Measurements from ENCODE around the gene KIF18B. TPM values are rescaled to one million over a fixed set of nuclear protein-coding genes. Genes with fewer than 3 reads are reported as not detected.

Gene KIF18B
- total RNA-seq, 1 experiment from 2014 or later = 54.3 TPM

DNA sequence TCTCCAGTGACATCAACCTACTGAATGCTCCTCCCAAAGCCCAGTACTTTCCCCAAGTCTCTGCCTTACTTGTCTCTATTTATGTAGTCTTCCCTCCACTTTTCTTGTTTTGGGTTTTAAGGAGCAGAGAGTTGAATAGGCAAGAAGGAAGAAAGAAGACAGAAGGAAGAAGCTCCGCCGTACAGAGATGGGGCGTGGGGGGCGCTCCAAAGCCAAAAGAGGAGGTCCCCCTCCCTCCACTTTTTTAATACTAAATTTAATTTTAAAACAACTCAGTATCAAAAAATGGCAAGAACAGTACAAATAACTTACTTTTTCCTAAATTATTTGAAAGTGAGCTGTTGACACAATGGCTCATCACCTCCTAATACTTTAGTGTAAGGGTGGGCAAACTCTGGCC, 52.9 kb downstream of the KIF18B start:
- Histone ChIP-seq H3K27me3 (replicated peaks; ENCODE audit: insufficient read depth, low read depth, low read length, poor library complexity) (no peaks in the 10 kb centered on the region), H3K4me1 (ENCODE audit: insufficient read depth, low read length, poor library complexity, severe bottlenecking) (no peaks in the 10 kb centered on the region), H3K4me3 (ENCODE audit: low read depth, low read length, poor library complexity, severe bottlenecking) (no peak overlapping the region), H3K27ac (ENCODE audit: low read depth, low read length, poor library complexity, severe bottlenecking) (no peak overlapping the region), H3K9me3 (ENCODE audit: low read depth, low read length, poor library complexity, severe bottlenecking) (no peaks in the 10 kb centered on the region), H3K36me3 (ENCODE audit: insufficient read depth, low read length, poor library complexity, severe bottlenecking) (peaks cover 5% of the 10 kb centered on the region)
- DNase-seq (ENCODE audit: low spot score) = no peak
- ChIA-PET CTCF (no interaction called here), POLR2A (ENCODE audit: low non-redundant PET) (interaction anchor here (0.7 kb wide), 1 partner anchor 336 kb away, joined by 12 read pairs; no protein-coding TSS in a partner anchor)
- TF ChIP-seq EZH2 (IDR thresholded peaks at IDR 0.05; ENCODE audit: borderline replicate concordance, low read depth, low read length, poor library complexity, severe bottlenecking) = no peak
- TF ChIP-seq, protein P1, sequence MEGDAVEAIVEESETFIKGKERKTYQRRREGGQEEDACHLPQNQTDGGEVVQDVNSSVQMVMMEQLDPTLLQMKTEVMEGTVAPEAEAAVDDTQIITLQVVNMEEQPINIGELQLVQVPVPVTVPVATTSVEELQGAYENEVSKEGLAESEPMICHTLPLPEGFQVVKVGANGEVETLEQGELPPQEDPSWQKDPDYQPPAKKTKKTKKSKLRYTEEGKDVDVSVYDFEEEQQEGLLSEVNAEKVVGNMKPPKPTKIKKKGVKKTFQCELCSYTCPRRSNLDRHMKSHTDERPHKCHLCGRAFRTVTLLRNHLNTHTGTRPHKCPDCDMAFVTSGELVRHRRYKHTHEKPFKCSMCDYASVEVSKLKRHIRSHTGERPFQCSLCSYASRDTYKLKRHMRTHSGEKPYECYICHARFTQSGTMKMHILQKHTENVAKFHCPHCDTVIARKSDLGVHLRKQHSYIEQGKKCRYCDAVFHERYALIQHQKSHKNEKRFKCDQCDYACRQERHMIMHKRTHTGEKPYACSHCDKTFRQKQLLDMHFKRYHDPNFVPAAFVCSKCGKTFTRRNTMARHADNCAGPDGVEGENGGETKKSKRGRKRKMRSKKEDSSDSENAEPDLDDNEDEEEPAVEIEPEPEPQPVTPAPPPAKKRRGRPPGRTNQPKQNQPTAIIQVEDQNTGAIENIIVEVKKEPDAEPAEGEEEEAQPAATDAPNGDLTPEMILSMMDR (conservative IDR thresholded peaks at IDR 0.05; ENCODE audit: low read depth, low read length) = peak; percentile 43
- intact Hi-C loops (cut with micrococcal nuclease; ENCODE audit: unreplicated experiment) = no loop called here
- no TSS peak for BruUV-seq (replicated peaks)

DNA sequence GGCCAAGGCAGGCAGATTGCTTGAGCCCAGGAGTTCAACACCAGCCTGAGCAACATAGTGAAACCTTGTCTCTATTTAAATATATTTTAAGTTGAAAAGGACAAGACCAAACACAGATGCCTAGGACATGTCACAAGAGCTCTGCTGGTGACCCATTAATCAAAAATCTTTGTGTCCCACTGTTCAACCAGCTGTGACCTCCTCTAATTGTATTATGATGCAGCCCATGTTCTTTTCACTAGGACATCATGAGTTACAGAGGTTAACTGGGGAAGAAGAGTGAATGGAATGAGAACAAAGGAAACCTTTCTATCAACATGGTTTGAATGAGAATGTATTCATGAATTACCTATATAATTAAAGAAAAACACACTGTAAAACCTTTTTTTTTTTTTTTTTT, 55.3 kb downstream of the KIF18B start:
- Histone ChIP-seq H3K4me3 (ENCODE audit: low read depth, low read length, poor library complexity, severe bottlenecking) (no peak overlapping the region), H3K9me3 (ENCODE audit: low read depth, low read length, poor library complexity, severe bottlenecking) (no peaks in the 10 kb centered on the region), H3K4me1 (ENCODE audit: insufficient read depth, low read length, poor library complexity, severe bottlenecking) (no peaks in the 10 kb centered on the region), H3K27ac (ENCODE audit: low read depth, low read length, poor library complexity, severe bottlenecking) (no peak overlapping the region), H3K27me3 (replicated peaks; ENCODE audit: insufficient read depth, low read depth, low read length, poor library complexity) (no peaks in the 10 kb centered on the region), H3K36me3 (ENCODE audit: insufficient read depth, low read length, poor library complexity, severe bottlenecking) (peaks cover 5% of the 10 kb centered on the region)
- ChIA-PET CTCF (no interaction called here), POLR2A (ENCODE audit: low non-redundant PET) (no interaction called here)
- TF ChIP-seq, protein P1 (conservative IDR thresholded peaks at IDR 0.05; ENCODE audit: low read depth, low read length) = no peak
- TF ChIP-seq EZH2 (IDR thresholded peaks at IDR 0.05; ENCODE audit: borderline replicate concordance, low read depth, low read length, poor library complexity, severe bottlenecking) = no peak
- DNase-seq (ENCODE audit: low spot score) = no peak
- intact Hi-C loops (cut with micrococcal nuclease; ENCODE audit: unreplicated experiment) = no loop called here
- no TSS peak for BruUV-seq (replicated peaks)

DNA sequence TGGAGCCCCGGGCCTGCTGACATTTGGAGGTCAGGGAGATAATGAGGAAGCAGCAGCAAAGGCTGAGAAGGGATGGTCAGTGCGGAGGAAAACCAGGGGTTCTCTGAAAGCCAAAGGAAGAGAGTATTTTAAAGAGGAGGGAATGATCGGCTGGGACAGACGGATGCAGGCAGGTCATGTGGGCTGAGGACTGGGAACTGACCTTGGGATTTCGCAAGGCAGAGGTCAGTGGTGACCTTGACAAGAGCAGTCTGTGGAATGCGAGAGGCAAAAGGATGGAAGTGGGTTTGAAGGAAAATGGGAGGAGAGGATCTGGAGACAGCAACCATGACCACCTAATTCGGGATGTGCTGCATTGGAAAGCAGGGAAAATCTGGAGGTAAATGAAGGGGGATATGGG, 58.6 kb downstream of the KIF18B start:
- BruUV-seq (replicated peaks) = no TSS peak
- H3K27ac ChIP-seq (ENCODE audit: low read depth, low read length, poor library complexity, severe bottlenecking) = no peak overlapping the region
- H3K4me3 ChIP-seq (ENCODE audit: low read depth, low read length, poor library complexity, severe bottlenecking) = no peak overlapping the region
- ChIA-PET CTCF (no interaction called here), POLR2A (ENCODE audit: low non-redundant PET) (no interaction called here)
- no peaks in the 10 kb centered on the region for H3K27me3 ChIP-seq (replicated peaks; ENCODE audit: insufficient read depth, low read depth, low read length, poor library complexity)
- H3K4me1 ChIP-seq (ENCODE audit: insufficient read depth, low read length, poor library complexity, severe bottlenecking) = no peaks in the 10 kb centered on the region
- no peak for DNase-seq (ENCODE audit: low spot score)
- peaks cover 9% of the 10 kb centered on the region for H3K36me3 ChIP-seq (ENCODE audit: insufficient read depth, low read length, poor library complexity, severe bottlenecking)
- TF ChIP-seq, protein P1 (conservative IDR thresholded peaks at IDR 0.05; ENCODE audit: low read depth, low read length) = no peak
- no peak for TF ChIP-seq EZH2 (IDR thresholded peaks at IDR 0.05; ENCODE audit: borderline replicate concordance, low read depth, low read length, poor library complexity, severe bottlenecking)
- H3K9me3 ChIP-seq (ENCODE audit: low read depth, low read length, poor library complexity, severe bottlenecking) = no peaks in the 10 kb centered on the region
- intact Hi-C loops (cut with micrococcal nuclease; ENCODE audit: unreplicated experiment) = no loop called here

Data from A673 (cell line).